GM23248 (cell line): ENCODE measurements around the gene CHGA. TPM values are rescaled to one million over a fixed set of nuclear protein-coding genes. Genes with fewer than 3 reads are reported as not detected.

ENCODE experiments used
- DNase-seq: peaks from one replicate; pipeline ENCODE4 v3.0.0-alpha.2; 2015
- H2AFZ ChIP-seq: fragments of 200-600 bp; sonication (generic); 2 replicates; pipeline ENCODE4 v1.6.1; 2016; ENCODE audit warnings: antibody characterized with exemption
- H3F3A ChIP-seq: fragments of 200-600 bp; sonication (generic); 2 replicates; pipeline ENCODE4 v1.6.1; 2016; ENCODE audit warnings: mild to moderate bottlenecking, antibody characterized with exemption, mixed run types; ENCODE audit not compliant: insufficient read depth
- H3K27ac ChIP-seq: fragments of 200-600 bp; sonication (generic); 2 replicates; pipeline ENCODE4 v1.5.1; 2016; ENCODE audit warnings: mild to moderate bottlenecking
- H3K27me3 ChIP-seq: fragments of 200-600 bp; sonication (generic); replicated peaks from 2 replicates; pipeline ENCODE4 v1.6.1; 2016; ENCODE audit warnings: mild to moderate bottlenecking; ENCODE audit not compliant: insufficient read depth
- H3K36me3 ChIP-seq: fragments of 200-600 bp; sonication (generic); 2 replicates; pipeline ENCODE4 v1.6.1; 2016; ENCODE audit warnings: low read depth, mild to moderate bottlenecking
- H3K4me1 ChIP-seq: fragments of 200-600 bp; sonication (generic); 2 replicates; pipeline ENCODE4 v1.6.1; 2016; ENCODE audit warnings: mild to moderate bottlenecking; ENCODE audit not compliant: insufficient read depth
- H3K4me2 ChIP-seq: fragments of 200-600 bp; sonication (generic); one replicate; pipeline ENCODE4 v1.6.1; 2016; ENCODE audit warnings: mild to moderate bottlenecking; ENCODE audit not compliant: unreplicated experiment
- H3K4me3 ChIP-seq: fragments of 200-600 bp; sonication (generic); 2 replicates; pipeline ENCODE4 v1.5.1; 2016; ENCODE audit warnings: mild to moderate bottlenecking
- H3K79me2 ChIP-seq: fragments of 200-600 bp; sonication (generic); 2 replicates; pipeline ENCODE4 v1.6.1; 2016; ENCODE audit warnings: mild to moderate bottlenecking; ENCODE audit not compliant: insufficient read depth
- H3K9ac ChIP-seq: fragments of 200-600 bp; sonication (generic); 2 replicates; pipeline ENCODE4 v1.6.1; 2016; ENCODE audit warnings: mild to moderate bottlenecking
- H3K9me2 ChIP-seq: fragments of 200-600 bp; sonication (generic); 2 replicates; pipeline ENCODE4 v1.6.1; 2016; ENCODE audit warnings: mixed run types, mild to moderate bottlenecking, moderate library complexity; ENCODE audit not compliant: insufficient read depth
- H3K9me3 ChIP-seq: fragments of 200-600 bp; sonication (generic); one replicate; pipeline ENCODE4 v1.6.1; 2017; ENCODE audit warnings: low read depth
- H4K20me1 ChIP-seq: fragments of 200-600 bp; sonication (generic); 2 replicates; pipeline ENCODE4 v1.6.0; 2016; ENCODE audit not compliant: insufficient read depth
- EZH2 ChIP-seq: fragments of 200-600 bp; sonication (generic); IDR thresholded peaks from 2 replicates; pipeline ENCODE4 v1.6.1; 2018; ENCODE audit warnings: antibody characterized with exemption, mild to moderate bottlenecking; ENCODE audit not compliant: insufficient read depth, poor library complexity, severe bottlenecking
- EZH2phosphoT487 ChIP-seq: fragments of 200-600 bp; sonication (generic); IDR thresholded peaks from 2 replicates; pipeline ENCODE4 v1.6.1; 2018; ENCODE audit warnings: antibody characterized with exemption, moderate library complexity, mild to moderate bottlenecking, low read depth; ENCODE audit not compliant: insufficient read depth
- WGBS, 2 experiments: methylation state at CpG; one replicate each; pipeline ENCODE4 v1.1.6; 2015 to 2017; ENCODE audit warnings: low lambda C conversion rate in 2 of 2, low coverage in 1 of 2; ENCODE audit errors: missing lambda C conversion rate in 2 of 2; 5-methylcytosine and 5-hydroxymethylcytosine counted together
- in situ Hi-C: fragments of 300-500 bp; cut with MboI; formaldehyde crosslinking; loops from 2 replicates; pipeline ENCODE4 v1.15.0; 2020
- polyA plus RNA-seq: library from polyadenylated mRNA; unstranded; fragments of >200 nt; fragmentation: Nextera tagmentation; extraction: Ambion mirVana; gene quantifications from 2 replicates; pipeline ENCODE4 v1.2.1, GENCODE V29; 2016
- total RNA-seq: library from RNA; depleted of rRNA; stranded (reverse); fragments of >200 nt; shearing (Covaris generic); gene quantifications from 2 replicates; pipeline ENCODE4 v1.2.3, GENCODE V29; 2014

The CHGA gene
- total and polyA plus RNA-seq, 2 experiments from 2014 or later: not detected

GRCh38 chr14:92953526-92953925 lies 30.6 kb downstream of the CHGA start:
- Histone ChIP-seq H3F3A (no peaks in the 10 kb centered on the region), H3K4me3 (no peak overlapping the region), H3K27ac (no peak overlapping the region), H3K9me2 (no peaks in the 10 kb centered on the region), H3K4me2 (no peak overlapping the region), H3K36me3 (no peaks in the 10 kb centered on the region), H4K20me1 (no peaks in the 10 kb centered on the region), H3K27me3 (no peaks in the 10 kb centered on the region), H3K9me3 (no peaks in the 10 kb centered on the region), H3K79me2 (no peaks in the 10 kb centered on the region), H2AFZ (no peak overlapping the region), H3K9ac (no peak overlapping the region), H3K4me1 (no peaks in the 10 kb centered on the region)
- in situ Hi-C loops: loop anchor here (10.0 kb wide), 1 partner anchor 181 kb away; no protein-coding TSS in a partner anchor
- 86 to 91% methylated on average over 6 of the region's 6 CpGs for WGBS, 2 experiments
- TF ChIP-seq EZH2phosphoT487: no peak
- no peak for TF ChIP-seq EZH2
- DNase-seq: no peak

- Histone ChIP-seq H2AFZ (no peak overlapping the region), H3F3A (no peaks in the 10 kb centered on the region), H3K4me2 (no peak overlapping the region), H4K20me1 (no peaks in the 10 kb centered on the region), H3K4me1 (no peaks in the 10 kb centered on the region), H3K9me3 (no peaks in the 10 kb centered on the region), H3K27ac (no peak overlapping the region), H3K4me3 (no peak overlapping the region), H3K9ac (no peak overlapping the region), H3K9me2 (no peaks in the 10 kb centered on the region), H3K27me3 (no peaks in the 10 kb centered on the region), H3K36me3 (no peaks in the 10 kb centered on the region), H3K79me2 (no peaks in the 10 kb centered on the region)
- in situ Hi-C loops: loop anchor here (10.0 kb wide), 1 partner anchor 180 kb away; no protein-coding TSS in a partner anchor
- no peak for DNase-seq
- TF ChIP-seq EZH2 (no peak), EZH2phosphoT487 (no peak)
- WGBS, 2 experiments: 87 to 88% methylated on average over 5 of the region's 5 CpGs
Measured at GRCh38 chr14:92954933-92955332, 32.0 kb downstream of the CHGA start.

DNA sequence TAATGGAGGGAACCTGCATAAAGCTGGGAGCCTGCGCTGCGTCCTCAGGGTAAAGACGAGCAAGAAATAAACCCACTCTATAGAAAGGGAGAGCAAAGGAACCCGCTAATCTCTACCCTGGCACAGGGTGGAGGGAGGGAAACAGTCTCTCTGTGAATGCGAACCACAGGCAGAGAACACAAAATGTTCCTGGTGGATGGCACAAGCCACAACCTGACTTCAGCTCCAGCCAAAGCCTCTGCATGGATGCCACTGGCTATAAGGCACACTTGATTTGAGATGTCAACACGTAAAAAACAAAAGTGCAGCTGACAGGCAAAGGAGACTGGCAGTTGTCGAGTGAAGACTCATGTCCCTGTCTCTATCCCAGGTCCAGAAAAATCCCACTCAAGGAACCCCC lies 32.4 kb downstream of the CHGA start:
- TF ChIP-seq EZH2 (no peak), EZH2phosphoT487 (no peak)
- no peak for DNase-seq
- H3K4me1 ChIP-seq: no peaks in the 10 kb centered on the region
- H3K27ac ChIP-seq: no peak overlapping the region
- H3K9me2 ChIP-seq: no peaks in the 10 kb centered on the region
- no peaks in the 10 kb centered on the region for H3K27me3 ChIP-seq
- no peak overlapping the region for H2AFZ ChIP-seq
- H3K9me3 ChIP-seq: no peaks in the 10 kb centered on the region
- H4K20me1 ChIP-seq: no peaks in the 10 kb centered on the region
- 95 to 96% methylated on average over 7 of the region's 7 CpGs for whole genome bisulfite sequencing, 2 experiments
- in situ Hi-C loops: loop anchor here (10.0 kb wide), 1 partner anchor 179 kb away; no protein-coding TSS in a partner anchor
- H3K79me2 ChIP-seq: no peaks in the 10 kb centered on the region
- H3K4me2 ChIP-seq: no peak overlapping the region
- H3K9ac ChIP-seq: no peak overlapping the region
- no peak overlapping the region for H3K4me3 ChIP-seq
- H3F3A ChIP-seq: no peaks in the 10 kb centered on the region
- H3K36me3 ChIP-seq: no peaks in the 10 kb centered on the region

GRCh38 chr14:92956961-92957360 lies 34.0 kb downstream of the CHGA start:
- in situ Hi-C loops: loop anchor here (10.0 kb wide), 1 partner anchor 178 kb away; no protein-coding TSS in a partner anchor

More at GRCh38 chr14:92956961-92957360, 34.0 kb downstream of the CHGA start:
- WGBS, 2 experiments: 98% methylated on average over 11 of the region's 11 CpGs
- no peak for TF ChIP-seq EZH2
- TF ChIP-seq EZH2phosphoT487: no peak
- no peak overlapping the region for H3K4me3 ChIP-seq
- no peak overlapping the region for H3K27ac ChIP-seq
- no peak overlapping the region for H3K9ac ChIP-seq
- H3K9me2 ChIP-seq: no peaks in the 10 kb centered on the region
- no peaks in the 10 kb centered on the region for H3F3A ChIP-seq
- no peak overlapping the region for H2AFZ ChIP-seq
- H3K27me3 ChIP-seq: no peaks in the 10 kb centered on the region
- H3K9me3 ChIP-seq: no peaks in the 10 kb centered on the region
- H4K20me1 ChIP-seq: no peaks in the 10 kb centered on the region
- no peaks in the 10 kb centered on the region for H3K79me2 ChIP-seq
- H3K4me2 ChIP-seq: no peak overlapping the region
- peaks cover 8% of the 10 kb centered on the region for H3K4me1 ChIP-seq
- no peaks in the 10 kb centered on the region for H3K36me3 ChIP-seq
- DNase-seq: no peak
